Fibroblast of the aortic adventitia (primary cell): ENCODE measurements around the gene TGM4. TPM values are rescaled to one million over a fixed set of nuclear protein-coding genes. Genes with fewer than 3 reads are reported as not detected.
A peak's percentile ranks its signal among the peaks of the same experiment; 100 is the strongest.

Experiments used
- DNase-seq: peaks from one replicate; pipeline ENCODE4 v3.0.0-alpha.2; 2010; ENCODE audit warnings: low read depth
- H3K4me3 ChIP-seq: 2 replicates; pipeline ENCODE4 v1.5.1; 2011; ENCODE audit warnings: low read depth, mild to moderate bottlenecking, control low read depth, low read length, moderate library complexity
- total RNA-seq: library from RNA; depleted of rRNA; stranded (reverse); fragments of >200 nt; gene quantifications from 2 replicates; pipeline ENCODE4 v1.2.3, GENCODE V29; 2012; ENCODE audit warnings: low replicate concordance
- TF ChIP-seq, protein P1 (sequence below): IDR thresholded peaks from 2 replicates; pipeline ENCODE4 v1.5.1; 2011; ENCODE audit warnings: mild to moderate bottlenecking, low read length, control low read depth, inconsistent platforms; ENCODE audit not compliant: insufficient read depth

Gene TGM4
- total RNA-seq, 1 donor, result not detected

DNA sequence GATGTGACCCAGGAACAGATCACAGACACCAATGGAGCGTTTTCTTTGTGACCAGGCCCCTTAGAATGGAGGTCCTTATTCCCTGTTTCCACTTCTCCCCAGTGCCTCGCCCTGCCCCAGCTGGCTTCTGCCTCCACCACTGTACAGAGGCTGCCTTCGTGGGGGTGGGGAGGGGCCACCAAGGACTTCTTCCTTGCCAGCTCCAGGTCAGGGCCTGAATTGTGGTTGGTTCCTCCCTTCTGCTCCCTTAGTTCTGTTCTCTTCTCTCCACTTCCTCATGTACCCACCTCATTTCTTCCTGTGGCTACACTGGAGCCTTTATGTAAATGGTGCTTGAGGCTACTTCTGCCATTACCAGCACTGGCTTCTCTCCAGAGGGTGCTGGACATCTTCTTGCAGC lies 16.4 kb downstream of the TGM4 start:
- no peak for DNase-seq
- TF ChIP-seq, protein P1, sequence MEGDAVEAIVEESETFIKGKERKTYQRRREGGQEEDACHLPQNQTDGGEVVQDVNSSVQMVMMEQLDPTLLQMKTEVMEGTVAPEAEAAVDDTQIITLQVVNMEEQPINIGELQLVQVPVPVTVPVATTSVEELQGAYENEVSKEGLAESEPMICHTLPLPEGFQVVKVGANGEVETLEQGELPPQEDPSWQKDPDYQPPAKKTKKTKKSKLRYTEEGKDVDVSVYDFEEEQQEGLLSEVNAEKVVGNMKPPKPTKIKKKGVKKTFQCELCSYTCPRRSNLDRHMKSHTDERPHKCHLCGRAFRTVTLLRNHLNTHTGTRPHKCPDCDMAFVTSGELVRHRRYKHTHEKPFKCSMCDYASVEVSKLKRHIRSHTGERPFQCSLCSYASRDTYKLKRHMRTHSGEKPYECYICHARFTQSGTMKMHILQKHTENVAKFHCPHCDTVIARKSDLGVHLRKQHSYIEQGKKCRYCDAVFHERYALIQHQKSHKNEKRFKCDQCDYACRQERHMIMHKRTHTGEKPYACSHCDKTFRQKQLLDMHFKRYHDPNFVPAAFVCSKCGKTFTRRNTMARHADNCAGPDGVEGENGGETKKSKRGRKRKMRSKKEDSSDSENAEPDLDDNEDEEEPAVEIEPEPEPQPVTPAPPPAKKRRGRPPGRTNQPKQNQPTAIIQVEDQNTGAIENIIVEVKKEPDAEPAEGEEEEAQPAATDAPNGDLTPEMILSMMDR, result no peak
- H3K4me3 ChIP-seq, result no peak overlapping the region

- TF ChIP-seq, protein P1, result no peak
- DNase-seq, result peak; percentile 36
- H3K4me3 ChIP-seq, result no peak overlapping the region
Measured at GRCh38 chr3:44892689-44893088, 18.3 kb downstream of the TGM4 start.

GRCh38 chr3:44893097-44893496 lies 18.7 kb downstream of the TGM4 start:
- H3K4me3 ChIP-seq, result no peak overlapping the region
- TF ChIP-seq, protein P1, result no peak
- DNase-seq, result peak; percentile 68

GRCh38 chr3:44894485-44894884 lies 20.1 kb downstream of the TGM4 start:
- TF ChIP-seq, protein P1, result no peak
- H3K4me3 ChIP-seq, result no peak overlapping the region
- DNase-seq, result peak; percentile 10

DNA sequence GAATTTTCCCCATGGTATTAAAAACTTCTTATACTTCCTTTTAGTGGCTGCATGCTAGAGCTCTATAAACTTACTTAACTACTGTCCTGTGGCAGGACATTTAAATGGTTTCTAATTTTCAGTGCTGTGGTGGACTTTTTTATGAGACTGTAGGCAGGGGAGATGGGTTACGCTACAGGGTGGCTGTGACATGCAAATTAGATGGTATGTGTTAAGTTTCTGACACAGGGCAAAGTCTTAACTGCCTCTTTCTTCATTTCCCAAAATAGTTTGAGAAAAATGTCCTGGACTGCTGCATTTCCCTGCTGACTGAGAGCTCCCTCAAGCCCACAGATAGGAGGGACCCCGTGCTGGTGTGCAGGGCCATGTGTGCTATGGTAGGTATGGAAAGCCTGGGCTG lies 22.0 kb downstream of the TGM4 start:
- TF ChIP-seq, protein P1, result no peak

GRCh38 chr3:44899683-44900367 lies 25.4 kb downstream of the TGM4 start:
- TF ChIP-seq, protein P1, result no peak
- DNase-seq, result no peak
- H3K4me3 ChIP-seq, result no peak overlapping the region

More for the DNA sequence above, 22.0 kb downstream of the TGM4 start:
- no peak for DNase-seq
- no peak overlapping the region for H3K4me3 ChIP-seq

- TF ChIP-seq, protein P1, result no peak
- no peak overlapping the region for H3K4me3 ChIP-seq
- peak; percentile 41 for DNase-seq
Measured at GRCh38 chr3:44902628-44903027, 28.2 kb downstream of the TGM4 start.
